GM19023 (cell line): ENCODE measurements around the gene BRCA1.
"Not testable (repeated sequence)": the region's sequence is repeated elsewhere in the genome, so short reads cannot be mapped to it uniquely, and the experiment has no call there.

Experiments used
- ATAC-seq: cut with Tn5 transposase; IDR thresholded peaks from one replicate; pipeline ENCODE4 v1.9.1; 2021; ENCODE audit warnings: mild to moderate bottlenecking, moderate library complexity; ENCODE audit not compliant: unreplicated experiment

Gene BRCA1

DNA sequence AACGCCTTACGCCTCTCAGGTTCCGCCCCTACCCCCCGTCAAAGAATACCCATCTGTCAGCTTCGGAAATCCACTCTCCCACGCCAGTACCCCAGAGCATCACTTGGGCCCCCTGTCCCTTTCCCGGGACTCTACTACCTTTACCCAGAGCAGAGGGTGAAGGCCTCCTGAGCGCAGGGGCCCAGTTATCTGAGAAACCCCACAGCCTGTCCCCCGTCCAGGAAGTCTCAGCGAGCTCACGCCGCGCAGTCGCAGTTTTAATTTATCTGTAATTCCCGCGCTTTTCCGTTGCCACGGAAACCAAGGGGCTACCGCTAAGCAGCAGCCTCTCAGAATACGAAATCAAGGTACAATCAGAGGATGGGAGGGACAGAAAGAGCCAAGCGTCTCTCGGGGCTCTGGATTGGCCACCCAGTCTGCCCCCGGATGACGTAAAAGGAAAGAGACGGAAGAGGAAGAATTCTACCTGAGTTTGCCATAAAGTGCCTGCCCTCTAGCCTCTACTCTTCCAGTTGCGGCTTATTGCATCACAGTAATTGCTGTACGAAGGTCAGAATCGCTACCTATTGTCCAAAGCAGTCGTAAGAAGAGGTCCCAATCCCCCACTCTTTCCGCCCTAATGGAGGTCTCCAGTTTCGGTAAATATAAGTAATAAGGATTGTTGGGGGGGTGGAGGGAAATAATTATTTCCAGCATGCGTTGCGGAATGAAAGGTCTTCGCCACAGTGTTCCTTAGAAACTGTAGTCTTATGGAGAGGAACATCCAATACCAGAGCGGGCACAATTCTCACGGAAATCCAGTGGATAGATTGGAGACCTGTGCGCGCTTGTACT, at the start of gene BRCA1:
TSS of gene BRCA1 (minus strand) at position 232 of the 834 bp plus-strand sequence. CDS start 1,268 bp downstream, outside the sequence.
- ATAC-seq: peak; percentile 94

DNA sequence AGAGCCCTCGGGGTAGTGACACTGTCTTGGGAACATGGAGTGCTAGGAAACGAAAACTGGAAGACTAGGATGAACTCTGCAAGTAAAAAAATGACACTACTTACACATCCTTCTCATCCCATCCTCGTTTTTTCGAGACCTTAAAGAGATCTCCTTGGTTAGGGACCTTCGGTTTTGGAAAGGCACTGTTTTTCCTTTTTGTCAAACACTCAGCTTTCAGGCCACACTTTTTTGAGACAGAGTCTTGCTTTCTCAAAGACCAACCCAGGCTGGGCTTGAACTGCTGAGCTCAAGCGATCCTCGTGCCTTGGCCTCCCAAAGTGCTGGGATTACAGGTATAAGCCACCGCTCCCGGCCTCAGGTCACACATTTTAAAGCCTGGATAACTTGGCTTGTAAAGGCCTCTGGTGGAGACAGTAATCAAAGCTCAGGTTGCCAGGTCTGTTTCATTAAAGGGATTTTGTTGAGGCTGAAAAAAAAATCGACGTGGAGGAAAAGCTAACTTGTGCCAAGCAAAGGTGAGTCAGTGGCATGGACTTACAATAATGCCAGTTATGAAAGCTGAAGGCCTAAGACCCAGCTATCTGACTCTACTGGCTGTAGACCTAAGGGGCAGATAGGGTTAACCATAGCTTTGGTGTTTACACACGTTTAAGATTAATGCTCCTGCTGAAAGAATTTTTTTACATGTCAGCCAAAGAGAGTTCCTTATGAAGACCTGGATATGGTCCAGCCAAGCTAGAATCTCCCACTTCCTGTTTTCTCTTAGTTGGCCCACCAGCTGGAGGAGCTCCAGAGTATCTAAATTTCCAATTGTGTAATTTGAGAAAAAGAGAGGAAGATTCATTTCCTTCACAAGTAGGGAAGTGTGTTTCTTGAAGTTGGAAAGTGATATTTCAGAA, 46.7 kb upstream of the BRCA1 start:
- ATAC-seq: no peak

DNA sequence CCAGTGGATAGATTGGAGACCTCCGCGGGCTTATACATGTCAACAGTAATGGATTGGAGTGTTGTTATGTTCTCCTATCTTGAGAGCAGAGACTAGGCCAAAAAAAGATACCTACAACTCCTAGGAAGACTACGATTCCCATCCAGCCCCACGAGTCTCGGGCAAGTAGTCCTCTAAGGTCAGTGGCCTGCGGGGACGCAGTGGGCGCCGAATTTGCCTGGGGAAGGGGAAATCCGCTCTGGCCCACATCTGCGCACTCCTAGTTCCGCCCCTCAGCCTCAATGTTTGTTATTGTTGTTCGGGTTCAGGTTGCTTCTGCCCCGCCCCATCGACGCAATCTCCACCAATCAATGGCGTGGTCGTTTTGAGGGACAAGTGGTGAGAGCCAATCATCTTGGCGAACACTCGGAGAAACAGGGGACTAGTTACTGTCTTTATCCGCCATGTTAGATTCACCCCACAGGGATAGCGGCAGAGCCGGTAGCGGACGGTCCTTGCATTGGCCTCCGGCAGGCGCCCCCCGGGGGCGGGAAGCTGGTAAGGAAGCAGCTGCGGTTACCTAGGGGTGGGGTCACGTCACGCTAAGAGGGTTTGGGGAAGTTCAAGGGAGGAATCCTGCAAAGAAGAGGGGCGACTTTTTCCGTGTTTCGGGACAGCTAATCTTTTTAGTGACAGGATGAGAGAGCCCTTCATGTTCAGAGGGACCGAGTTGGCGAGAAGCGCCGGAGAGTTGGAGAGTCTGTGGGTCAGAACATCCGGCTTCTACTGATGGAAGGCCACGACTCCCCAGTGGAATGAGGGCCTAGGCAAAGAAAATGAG, 45.8 kb upstream of the BRCA1 start, which contains the start of gene NBR1:
TSS of gene NBR1 (plus strand) at position 449 of the 820 bp plus-strand sequence. CDS start 4,586 bp downstream, outside the sequence.
- ATAC-seq: peak; percentile 78

DNA sequence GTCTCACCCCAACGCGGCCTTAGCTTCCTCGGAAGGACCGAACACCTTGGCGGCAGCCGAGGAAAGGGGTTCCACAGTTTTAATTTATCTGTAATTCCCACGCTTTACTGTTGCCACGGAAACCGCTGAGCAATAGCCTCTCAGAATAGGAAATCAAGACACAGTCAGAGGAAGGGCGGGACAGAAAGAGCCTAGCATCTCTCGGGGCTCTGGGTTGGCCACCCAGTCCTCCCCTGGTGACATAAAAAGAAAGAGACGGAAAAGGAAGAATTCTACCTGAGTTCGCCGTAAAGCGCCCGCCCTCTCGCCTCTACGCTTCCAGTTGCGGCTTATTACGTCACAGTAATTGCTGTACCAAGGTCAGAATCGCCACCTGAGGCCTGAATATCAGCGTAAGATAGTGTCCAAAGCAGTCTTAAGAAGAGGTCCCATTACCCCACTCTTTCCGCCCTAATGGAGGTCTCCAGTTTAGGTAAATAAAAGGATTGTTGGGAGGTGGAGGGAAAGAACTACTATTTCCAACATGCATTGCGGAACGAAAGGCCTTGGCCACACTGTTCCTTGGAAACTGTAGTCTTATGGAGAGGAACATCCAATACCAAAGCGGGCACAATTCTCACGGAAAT, 45.1 kb upstream of the BRCA1 start:
- ATAC-seq: peak; percentile 62

DNA sequence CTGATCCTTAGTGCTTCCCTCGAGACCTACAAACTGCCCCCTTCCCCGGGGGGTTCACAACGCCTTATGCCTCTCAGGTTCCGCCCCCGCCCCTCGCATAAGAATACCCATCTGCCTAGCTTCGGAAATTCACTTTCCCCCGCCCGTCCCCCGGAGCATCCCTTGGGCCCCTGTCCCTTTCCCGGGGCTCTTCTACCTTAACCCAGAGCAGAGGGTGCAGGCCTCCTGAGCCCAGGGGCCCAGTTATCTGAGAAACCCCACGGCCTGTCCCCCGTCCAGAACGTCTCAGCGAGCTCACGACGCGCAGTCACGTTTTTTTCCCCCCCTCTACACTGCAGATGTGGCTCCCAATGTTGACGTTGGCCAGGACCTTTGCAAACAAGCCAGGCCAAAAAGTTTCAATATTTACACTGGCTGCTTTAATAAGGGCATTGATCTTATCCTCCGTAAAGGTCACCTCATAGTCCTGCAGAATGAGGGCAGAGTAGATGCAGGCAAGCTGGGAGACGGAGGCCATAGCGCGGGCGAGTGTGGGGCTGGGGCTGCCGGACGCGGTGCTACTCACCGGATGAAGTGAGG, 44.5 kb upstream of the BRCA1 start:
- ATAC-seq: peak; percentile 19

DNA sequence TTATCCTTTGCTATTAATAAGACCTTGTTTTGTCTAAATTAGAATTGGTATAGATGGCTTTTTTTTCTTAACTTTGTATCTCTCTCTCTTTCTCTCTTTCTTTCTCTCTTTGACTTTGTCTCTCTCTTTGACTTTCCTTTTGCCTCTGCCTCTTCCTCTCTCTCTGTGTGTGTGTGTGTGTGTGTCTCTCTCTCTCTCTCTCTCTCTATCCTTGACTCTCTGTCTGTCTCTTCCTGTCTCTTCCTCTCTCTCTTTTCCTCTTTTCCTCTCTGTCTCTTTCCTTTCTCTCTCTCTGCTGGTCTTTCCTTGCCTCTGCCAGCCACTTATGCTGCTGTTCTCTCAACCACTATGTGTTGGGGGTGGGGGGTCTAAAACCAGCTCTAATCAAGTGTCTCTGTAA, 40.8 kb upstream of the BRCA1 start:
- not testable (repeated sequence) for ATAC-seq

DNA sequence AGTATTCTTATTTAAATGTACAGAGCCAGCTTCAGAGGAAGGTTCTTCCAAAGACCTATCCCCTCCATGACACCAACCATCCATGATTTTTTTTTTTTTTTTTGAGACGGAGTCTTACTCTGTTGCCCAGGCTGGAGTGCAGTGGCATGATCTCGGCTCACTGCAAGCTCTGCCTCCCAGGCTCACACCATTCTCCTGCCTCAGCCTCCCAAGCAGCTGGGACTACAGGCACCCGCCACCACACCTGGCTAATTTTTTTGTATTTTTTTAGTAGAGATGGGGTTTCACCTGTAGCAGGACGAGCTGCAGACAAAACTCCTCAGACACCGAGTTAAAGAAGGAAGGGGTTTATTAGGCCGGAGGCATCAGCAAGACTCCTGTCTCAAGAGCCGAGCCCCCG, 34.8 kb upstream of the BRCA1 start:
- not testable (repeated sequence) for ATAC-seq

DNA sequence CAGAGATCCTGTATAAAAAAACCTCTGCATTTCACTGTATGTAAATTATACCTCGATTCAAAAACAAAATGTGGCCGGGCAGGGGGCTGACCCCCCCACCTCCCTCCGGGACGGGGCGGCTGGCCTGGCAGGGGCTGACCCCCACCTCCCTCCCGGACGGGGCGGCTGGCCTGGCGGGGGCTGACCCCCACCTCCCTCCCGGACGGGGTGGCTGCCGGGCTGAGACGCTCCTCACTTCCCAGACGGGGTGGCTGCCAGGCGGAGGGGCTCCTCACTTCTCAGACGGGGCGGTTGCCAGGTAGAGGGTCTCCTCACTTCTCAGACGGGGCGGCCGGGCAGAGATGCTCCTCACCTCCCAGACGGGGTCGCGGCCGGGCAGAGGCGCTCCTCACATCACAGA, 34.1 kb upstream of the BRCA1 start:
- not testable (repeated sequence) for ATAC-seq

DNA sequence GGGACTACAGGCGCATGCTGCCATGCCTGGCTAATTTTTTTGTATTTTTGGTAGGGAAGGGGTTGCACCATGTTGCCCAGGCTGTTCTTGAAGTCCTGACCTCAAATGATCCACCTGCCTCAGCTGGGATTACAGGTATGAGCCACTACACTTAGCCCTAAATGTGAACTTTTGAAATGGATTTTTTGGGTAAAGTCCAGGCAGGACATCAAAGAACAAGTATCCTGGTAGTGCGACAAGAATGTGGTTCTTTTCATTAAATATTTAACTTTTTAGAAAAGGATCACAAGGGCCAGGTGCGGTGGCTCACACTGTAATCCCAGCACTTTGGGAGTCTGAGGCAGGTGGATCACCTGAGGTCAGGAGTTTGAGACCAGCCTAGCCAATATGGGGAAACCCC, 30.5 kb upstream of the BRCA1 start:
- no peak for ATAC-seq

DNA sequence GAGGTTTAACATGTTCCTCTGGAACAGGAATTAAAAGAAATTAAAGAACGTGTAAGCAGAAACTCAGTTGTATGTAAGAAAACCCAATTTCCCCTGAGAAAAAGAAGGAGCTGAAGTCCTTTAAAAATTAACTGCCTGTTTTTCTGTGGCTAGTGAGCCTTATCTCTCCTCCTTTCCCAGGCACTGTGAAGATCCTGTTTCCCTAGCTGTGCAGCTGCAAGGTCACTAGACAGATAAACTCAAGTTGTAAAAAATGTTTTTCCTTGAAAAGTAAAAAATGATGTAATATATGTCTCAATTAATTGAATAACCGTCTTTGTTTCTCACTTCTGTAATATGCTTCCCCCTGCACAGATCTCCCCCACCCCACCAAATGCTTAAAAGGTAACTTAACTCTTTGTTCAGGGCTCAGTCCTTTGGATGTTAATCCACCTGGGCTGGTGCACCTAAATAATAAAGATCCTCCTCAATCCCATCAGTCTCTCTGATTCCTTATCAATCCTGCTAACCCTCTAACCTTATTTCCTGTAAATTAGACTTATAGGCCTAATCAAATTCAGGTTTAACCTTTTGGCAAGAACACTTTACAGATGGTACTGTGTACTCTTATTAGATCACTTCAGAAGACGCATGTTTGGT, 28.2 kb upstream of the BRCA1 start:
- not testable (repeated sequence) for ATAC-seq

DNA sequence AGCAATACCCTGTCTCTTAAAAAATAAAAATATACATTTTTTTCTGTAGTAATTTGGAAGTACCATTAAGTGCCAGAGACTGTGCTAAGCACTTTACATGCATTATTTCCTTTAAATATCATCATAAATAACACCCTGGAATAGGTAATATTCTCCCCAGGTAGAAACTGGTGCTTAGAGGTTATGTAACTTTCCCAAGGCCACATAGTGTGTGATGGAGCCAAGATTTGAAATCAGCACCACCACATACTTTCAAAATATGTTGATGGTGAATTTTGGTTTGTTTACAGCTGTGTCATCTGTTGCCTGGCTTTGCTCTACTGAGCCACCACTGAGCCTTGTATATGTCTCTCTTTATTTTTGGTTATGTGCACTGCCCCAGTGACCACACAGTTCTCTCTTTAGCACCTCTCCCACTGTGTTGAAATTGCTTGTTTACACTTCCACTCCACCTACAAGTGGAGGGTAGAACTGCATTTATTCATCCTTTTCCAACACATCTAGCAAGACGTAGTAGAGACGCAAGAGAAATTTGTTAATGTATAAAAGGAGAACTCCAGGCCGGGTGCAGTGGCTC, 26.8 kb upstream of the BRCA1 start:
- no peak for ATAC-seq

DNA sequence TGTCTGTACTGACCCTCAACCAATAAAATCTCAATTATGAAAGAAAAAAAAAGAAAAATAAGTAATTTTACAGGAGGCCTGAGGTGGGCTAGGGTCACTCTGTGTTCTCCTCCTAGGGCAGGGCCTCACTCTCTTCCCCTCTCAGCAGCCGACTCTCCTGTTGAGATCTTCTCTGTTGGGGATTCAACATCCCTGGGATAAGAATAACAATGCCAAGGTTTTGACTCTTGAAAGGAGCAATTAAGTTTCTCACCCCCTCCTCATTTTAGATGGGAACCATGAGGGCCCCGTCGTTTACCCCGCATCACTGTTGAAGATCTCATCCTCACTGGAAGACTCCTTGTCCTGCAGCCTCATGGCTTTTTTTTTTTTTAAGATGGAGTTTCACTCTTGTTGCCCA, 21.5 kb upstream of the BRCA1 start:
- ATAC-seq: no peak

DNA sequence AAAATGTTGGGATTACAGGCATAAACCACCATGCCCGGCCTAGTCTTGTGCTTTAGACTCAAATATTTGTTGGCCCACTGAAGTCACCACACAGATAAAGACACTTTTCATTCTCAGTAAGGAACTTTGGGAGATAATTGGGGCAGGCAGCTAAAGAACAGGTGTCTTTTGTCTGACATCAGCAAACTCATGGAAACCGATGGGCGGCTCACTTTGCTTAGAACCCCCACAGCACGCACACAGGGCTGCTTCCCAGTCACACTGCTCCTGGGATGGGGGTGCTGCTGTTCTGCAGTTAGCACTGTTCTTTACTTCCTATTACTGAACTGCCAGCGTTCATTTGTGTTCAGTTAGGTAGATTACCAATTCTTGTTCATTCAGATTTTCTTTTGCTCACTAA, 18.0 kb upstream of the BRCA1 start:
- no peak for ATAC-seq

DNA sequence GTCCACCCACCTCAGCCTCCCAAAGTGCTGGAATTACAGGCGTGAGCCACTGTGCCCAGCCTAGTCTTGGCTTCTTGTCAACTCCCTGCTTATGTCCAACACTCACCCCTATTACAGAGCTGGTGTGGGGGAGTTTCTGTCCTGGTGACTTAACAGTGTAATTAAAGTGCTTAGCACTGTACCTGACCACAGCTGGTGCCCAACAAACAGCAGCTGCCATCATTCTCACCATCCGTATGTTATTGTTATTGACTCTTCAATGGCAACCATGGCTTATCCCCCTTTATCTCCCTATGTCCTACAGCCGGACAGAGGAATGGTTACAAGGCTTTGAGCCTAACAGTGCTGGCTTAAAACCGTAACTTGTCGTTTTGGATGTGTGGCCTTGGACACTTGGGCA, 17.0 kb upstream of the BRCA1 start:
- ATAC-seq: no peak

DNA sequence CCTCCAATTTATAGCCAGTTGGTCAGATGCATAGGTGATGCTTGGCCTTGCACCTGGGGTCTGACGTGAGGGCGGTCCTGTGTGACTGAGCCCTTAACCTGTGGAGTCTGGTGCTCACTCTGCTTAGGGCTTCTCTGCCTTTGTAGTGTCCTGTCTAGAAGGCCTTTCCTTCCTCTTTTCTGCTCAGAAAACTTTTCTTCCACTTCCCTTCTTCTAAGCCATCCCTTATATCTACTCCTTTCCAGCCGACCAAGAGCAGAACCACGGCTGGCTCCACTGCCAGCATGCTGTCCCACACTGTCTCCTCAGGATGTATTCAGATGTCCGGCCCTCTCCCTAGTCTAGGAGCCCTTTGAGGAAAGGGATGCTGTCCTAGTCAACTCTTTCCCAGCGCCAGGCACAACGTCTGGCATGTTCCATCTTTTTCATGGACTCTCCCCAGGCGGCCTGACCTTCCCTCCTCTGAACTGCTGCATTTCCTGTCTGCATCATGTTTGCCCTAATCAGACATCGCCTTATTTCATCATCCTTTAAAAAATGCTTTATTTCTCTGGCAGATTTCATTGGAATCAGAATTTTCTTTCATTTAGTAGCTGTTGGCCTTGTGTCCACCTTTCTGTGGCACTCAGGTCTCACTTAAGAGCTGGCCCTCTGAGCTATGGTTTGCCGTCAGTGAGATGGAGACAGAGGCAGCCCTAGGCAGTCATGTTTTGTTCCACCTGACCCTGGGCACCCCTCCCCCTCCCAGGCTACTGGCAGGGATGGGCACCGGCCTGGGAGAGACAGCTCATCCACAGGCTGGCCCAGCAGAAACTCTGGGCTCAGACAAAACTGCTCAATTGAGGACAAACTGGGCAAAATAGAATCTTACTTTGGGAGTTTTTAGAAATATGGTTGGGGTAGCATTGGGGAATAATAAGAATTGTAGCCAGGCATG, 15.5 kb upstream of the BRCA1 start:
- ATAC-seq: no peak

DNA sequence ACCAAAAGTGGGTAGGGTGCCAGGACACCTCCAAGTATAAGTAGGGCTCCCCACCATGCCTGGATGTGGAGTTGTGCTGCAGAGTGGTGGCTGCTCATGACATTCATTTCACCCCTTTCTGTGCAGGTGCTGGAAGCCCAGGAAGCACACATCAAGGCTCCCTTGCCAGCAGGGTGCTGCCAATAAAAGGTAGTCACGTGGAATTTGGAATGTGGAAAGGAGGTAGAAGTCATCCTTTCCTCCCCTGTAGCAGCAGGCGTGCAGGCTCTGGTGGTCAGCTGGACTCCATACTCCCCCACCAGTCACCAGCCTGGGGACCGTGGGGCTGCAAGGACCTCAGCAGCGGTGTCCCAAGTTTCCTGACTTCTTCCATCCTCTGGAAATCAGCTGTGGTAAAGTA, 13.4 kb upstream of the BRCA1 start:
- not testable (repeated sequence) for ATAC-seq

DNA sequence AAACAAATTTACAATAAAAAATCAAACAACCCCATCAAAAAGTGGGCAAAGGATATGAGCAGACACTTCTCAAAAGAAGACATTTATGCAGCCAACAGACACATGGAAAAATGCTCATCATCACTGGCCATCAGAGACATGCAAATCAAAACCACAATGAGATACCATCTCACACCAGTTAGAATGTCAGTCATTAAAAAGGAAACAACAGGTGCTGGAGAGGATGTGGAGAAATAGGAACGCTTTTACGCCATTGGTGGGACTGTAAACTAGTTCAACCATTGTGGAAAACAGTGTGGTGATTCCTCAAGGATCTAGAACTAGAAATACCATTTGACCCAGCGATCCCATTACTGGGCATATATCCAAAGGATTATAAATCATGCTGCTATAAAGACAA, 11.4 kb upstream of the BRCA1 start:
- ATAC-seq: not testable (repeated sequence)

DNA sequence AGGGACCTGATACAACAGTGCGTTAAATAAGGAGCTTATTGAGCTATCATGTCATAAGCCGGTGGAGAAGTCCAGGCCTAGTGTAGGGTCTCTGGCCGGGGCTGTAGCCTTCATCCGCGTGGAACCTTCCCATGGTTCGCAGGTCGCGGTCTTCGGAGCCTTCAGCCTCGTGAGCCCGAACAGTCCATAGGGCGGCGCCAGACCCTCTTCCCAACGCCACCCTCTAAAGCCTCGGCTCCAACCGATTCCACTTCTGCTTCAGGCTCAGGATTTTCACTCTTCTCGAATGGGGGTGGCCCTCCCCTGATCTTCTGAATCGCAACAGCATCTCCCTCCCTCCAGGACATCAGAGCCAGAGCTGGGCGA, 10.3 kb upstream of the BRCA1 start:
- ATAC-seq: no peak
